GM21423 (cell line): Measurements from ENCODE around the gene B9D2.
"Not testable (repeated sequence)": the region's sequence is repeated elsewhere in the genome, so short reads cannot be mapped to it uniquely, and the experiment has no call there.

Experiments
- ATAC-seq: cut with Tn5 transposase; IDR thresholded peaks from one replicate; pipeline ENCODE4 v1.9.1; 2021; ENCODE audit warnings: mild to moderate bottlenecking, moderate library complexity; ENCODE audit not compliant: unreplicated experiment

The B9D2 gene

GRCh38 chr19:41356984-41357739 is 6.8 kb downstream of the B9D2 start:
- ATAC-seq = no peak

GRCh38 chr19:41355802-41356201 is 8.1 kb downstream of the B9D2 start:
- no peak for ATAC-seq

GRCh38 chr19:41355035-41355434 is 8.9 kb downstream of the B9D2 start:
- no peak for ATAC-seq

GRCh38 chr19:41354343-41354953 is 9.5 kb downstream of the B9D2 start:
- no peak for ATAC-seq

- ATAC-seq = peak; percentile 36
These were observed 10.2 kb downstream of the B9D2 start, which contains the start of gene TGFB1 for GRCh38 chr19:41353466-41354342. TGFB1 (minus strand) TSS chr19:41353922; CDS start chr19:41353044, 878 bp downstream.

GRCh38 chr19:41352609-41353465 is 11.1 kb downstream of the B9D2 start:
- no peak for ATAC-seq

GRCh38 chr19:41352279-41352608 is 11.7 kb downstream of the B9D2 start:
- ATAC-seq = no peak

- ATAC-seq = peak; percentile 37
These were observed 12.4 kb downstream of the B9D2 start for GRCh38 chr19:41351339-41352245.

- peak; percentile 3 for ATAC-seq
These were observed 13.1 kb downstream of the B9D2 start for GRCh38 chr19:41350735-41351338.

GRCh38 chr19:41346916-41347315 is 17.0 kb downstream of the B9D2 start:
- ATAC-seq = not testable (repeated sequence)

- ATAC-seq = no peak
These were observed 19.8 kb downstream of the B9D2 start for GRCh38 chr19:41344162-41344561.

- ATAC-seq = no peak
These were observed 22.1 kb downstream of the B9D2 start for GRCh38 chr19:41341669-41342490.

- no peak for ATAC-seq
These were observed 24.0 kb downstream of the B9D2 start for GRCh38 chr19:41339936-41340335.

GRCh38 chr19:41335467-41335866 is 28.5 kb downstream of the B9D2 start:
- no peak for ATAC-seq

- no peak for ATAC-seq
These were observed 29.2 kb downstream of the B9D2 start for GRCh38 chr19:41334793-41335192.

GRCh38 chr19:41332468-41332867 is 31.5 kb downstream of the B9D2 start:
- ATAC-seq = no peak

- no peak for ATAC-seq
These were observed 31.9 kb downstream of the B9D2 start for GRCh38 chr19:41332000-41332399.

- ATAC-seq = no peak
These were observed 32.8 kb downstream of the B9D2 start for GRCh38 chr19:41330946-41331678.
